LNCAP (cell line): ENCODE data around the gene KRTAP5-9.

Source experiments
- CTCF ChIP-seq: fragments of 450-650 bp; IDR thresholded peaks from 2 replicates; pipeline ENCODE4 v1.5.1; 2017; ENCODE audit warnings: mild to moderate bottlenecking

Gene KRTAP5-9

DNA sequence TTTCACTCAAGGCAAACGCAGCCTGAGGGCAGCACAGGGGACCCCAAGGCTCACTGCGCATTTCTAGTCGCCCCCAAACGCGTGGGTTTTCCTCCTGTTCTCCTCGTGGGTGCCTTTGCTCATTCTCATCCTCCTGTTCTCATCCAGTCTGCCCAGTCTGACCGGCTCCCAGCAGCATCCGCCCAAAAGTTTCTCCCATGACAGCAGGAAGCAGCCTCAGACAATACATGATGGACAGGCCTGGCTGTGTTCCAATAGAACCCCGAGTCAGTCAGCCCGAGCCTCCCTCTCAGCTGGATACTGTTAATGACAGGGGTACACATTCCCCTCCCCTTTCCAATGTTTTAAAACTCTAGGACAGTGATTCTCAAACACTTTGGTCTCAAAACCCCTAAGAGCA lies 43.7 kb upstream of the KRTAP5-9 start:
- no peak for TF ChIP-seq CTCF

- no peak for TF ChIP-seq CTCF
These were observed 43.2 kb upstream of the KRTAP5-9 start for GRCh38 chr11:71505001-71505400.

- TF ChIP-seq CTCF, result no peak
These were observed 42.4 kb upstream of the KRTAP5-9 start for GRCh38 chr11:71505781-71506180.

GRCh38 chr11:71507102-71507501 lies 41.1 kb upstream of the KRTAP5-9 start:
- no peak for TF ChIP-seq CTCF

DNA sequence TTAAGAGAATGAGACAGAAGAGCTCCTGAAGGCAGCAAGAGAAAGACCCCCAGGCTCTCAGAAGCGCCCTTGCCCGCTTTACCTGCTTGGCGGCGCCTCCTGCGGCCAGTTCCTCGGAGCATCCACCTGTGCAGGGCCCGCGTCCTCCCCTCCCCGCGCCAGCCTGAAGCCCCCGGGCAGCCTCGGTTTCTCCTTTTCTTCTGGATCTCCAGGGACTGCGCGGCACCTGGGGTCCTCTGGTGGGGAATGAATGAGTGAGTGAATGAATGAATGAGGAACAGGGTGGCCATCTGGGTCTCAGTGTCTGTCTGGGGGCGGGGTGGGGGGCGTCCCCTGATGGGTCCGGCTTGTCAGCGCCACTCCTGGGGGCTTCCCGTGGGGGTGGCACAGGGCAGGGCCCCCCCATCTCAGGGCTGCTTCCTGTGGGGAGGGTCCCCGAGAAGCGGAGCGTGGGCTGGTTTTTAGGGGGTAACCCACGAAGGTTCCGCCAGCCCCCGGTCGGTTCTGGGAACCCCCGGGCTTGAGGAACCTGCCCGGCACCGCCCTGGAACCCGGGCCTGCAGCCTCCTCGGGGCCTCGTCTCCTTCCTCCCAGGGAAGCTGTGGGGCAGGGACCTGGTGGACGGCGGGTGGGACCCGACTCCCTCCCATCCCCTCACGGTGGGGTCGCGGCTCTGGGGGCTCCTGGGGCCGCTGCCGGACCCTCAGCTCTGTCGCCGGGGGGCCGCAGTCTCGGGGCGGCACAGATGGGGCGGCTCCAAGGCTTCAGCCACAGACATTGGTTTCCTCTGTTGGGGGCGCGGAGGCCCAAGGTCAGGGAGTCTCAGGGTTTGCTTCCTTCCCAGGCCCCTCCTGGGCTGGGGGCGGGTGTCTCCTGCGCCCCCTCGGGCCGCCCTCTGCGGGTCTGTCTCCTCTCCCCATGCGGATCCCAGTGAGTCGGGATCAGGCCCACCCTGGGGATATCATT lies 29.4 kb upstream of the KRTAP5-9 start:
- no peak for TF ChIP-seq CTCF

GRCh38 chr11:71519546-71519945 lies 28.7 kb upstream of the KRTAP5-9 start:
- TF ChIP-seq CTCF, result no peak

DNA sequence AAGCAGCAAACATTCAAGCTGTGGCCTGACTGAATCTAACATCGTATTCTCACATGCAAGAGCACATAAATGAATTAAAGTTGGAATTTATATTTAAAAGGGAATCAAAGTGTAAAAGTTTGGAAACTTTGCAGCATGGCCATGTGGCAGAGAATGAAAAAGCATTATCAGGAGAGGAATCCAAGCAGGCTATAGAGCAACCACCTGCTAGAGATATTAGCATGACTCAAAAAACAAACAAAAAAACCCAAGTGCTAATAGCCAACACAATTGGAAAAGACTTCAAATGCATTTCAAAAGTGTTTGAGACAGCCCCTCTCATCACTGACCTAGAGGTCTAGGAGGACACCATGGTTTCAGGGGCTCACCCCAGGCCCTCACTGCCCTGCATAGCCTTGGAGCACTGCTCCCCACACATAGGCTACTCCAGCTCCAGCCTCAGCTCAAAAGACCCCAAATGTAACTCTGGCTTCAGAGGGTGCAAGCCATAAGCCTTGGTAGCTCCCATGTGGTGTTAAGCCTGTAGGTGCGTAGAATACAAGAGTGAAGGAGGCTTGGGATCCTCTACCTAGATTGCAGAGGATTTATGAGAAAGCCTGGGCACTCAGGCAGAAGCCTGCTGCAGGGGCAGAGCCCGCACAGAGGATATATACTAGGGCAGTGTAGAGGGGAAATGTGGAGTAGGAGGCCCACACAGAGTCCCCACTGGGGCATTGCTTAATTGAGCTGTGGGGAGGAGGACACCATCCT lies 22.9 kb upstream of the KRTAP5-9 start:
- TF ChIP-seq CTCF, result no peak
